Left cardiac atrium (tissue), 4 donors: ENCODE results near the gene IL1RAP. TPM values are rescaled to one million over a fixed set of nuclear protein-coding genes. Genes with fewer than 3 reads are reported as not detected.

Experiments used
- ATAC-seq, 2 donors: fragments of 200-7000 bp; cut with Tn5 transposase; one replicate each; pipeline ENCODE4 v1.9.1; 2020; ENCODE audit warnings: mild to moderate bottlenecking in 2 of 2, moderate library complexity in 2 of 2
- DNase-seq: peaks from one replicate; pipeline ENCODE4 v3.0.0-alpha.2; 2020
- intact Hi-C, 2 donors: fragments of 100-400 bp; cut with DNase I; formaldehyde crosslinking; loops; one replicate each; pipeline versions ENCODE4 v1.14.1 to v1.15.1; 2022 to 2023
- total RNA-seq, 2 donors: library from RNA; stranded (reverse); fragmentation: NEBNext Ultra II Directional; extraction: Animal tissue kit (Norgen Biotek cat#: 25700); gene quantifications; one replicate each; pipeline ENCODE4 v1.2.1, GENCODE V29; 2021
- donor health status: DM: no; HTN: yes; CAD: no.
- donor health status: DM: no; HTN: yes; CAD: no; lungs with severe emphysema.
- donor health status: DM: yes; HTN: yes; CAD: no.
- donor health status: Dilated cardiomyopathy.

The IL1RAP gene
- total RNA-seq, 2 donors from 2014 or later, result 7.1 to 14.7 TPM

DNA sequence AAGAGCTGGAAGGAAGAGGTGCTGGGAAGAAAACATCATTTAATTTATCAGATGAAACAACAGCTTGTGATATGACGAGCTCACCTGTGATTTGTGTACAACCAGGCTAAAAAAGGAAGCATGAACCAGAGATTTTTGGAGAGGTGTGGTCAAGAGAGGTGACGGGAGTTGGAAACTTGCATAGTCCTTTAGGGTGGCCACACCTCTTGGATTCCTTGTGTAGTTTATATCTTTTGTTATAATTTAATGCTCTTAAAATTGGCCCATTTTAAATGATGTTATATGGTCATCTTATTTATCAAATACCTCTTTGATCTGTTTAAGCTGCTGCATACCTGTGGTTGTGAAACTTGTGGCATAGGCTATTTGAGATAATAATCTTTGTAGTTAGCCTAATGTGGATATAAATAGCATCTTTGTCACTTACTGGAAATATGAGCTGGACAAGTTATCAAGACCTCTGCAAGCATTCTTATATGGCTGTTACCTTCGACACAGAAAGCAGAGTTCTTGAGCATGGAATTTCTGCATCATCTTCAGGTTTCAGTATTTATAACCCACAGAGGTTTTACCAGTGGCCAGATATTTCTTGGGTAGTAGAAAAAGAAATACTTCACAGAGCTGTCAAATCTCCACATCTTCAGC, 49.1 kb downstream of the IL1RAP start:
- DNase-seq (no peak), ATAC-seq (no peak)
- intact Hi-C loops, result no loop called here

DNA sequence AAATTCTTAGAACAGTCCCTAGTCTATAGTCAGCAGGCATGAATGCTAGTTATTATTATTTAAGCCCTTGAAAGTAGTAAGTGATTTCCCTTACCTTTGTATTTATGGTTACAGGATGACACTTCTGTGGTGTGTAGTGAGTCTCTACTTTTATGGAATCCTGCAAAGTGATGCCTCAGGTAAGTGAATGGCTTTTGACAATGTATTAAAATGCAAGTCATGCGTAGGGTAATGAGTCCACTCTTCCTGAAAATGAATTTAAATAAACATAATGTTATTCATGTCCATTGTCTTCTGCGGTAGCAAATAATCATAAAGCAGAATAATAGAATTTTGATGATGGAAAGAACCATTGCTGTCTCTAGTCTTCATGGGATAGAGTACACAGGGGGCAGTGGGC, 50.3 kb downstream of the IL1RAP start:
- DNase-seq (no peak), ATAC-seq (no peak)
- intact Hi-C loops, result no loop called here

DNA sequence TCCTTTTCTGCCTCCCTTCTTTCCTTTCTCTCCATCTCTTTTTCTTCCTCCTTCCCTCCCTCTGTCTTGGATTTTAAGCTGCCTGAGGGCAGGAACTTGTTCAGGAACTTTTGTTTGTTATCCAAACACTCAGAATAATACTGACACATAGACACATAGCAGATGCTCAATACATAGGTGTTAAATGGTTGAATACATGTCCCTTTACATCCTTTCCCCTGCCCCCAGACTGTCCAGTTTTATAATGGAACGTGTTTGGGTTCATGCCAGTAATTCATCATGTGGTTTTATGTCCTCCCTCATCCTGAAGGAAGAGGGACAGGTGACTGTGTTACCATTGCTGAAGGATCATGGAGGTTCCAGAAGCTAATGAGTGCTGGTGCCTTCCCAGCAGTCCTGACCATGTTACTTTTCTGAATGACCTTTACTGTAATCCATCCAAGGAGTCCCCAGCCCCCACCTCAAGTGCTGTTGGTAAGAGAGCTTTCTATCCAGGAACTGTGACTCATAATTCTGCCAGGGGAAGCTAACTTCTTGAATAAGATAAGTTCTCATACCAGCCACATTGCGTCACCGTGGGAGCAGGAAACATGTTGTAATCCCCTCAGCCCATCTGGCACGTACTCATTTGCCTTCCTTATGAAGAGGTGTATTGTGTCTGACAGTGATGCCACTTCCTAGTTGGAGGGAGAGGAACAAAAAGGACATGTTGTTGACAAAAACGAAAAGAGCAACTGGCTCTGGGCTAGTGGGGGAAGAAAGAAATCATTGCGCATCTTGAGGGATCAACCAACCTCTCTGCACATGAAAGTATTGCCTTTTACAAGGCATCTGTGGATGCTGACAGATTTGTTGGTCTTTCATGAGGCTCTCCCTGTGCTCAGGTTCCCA, 52.4 kb downstream of the IL1RAP start:
- DNase-seq (peak; percentile 94), ATAC-seq (peak; percentile 90 to 97)
- intact Hi-C loops, result no loop called here

DNA sequence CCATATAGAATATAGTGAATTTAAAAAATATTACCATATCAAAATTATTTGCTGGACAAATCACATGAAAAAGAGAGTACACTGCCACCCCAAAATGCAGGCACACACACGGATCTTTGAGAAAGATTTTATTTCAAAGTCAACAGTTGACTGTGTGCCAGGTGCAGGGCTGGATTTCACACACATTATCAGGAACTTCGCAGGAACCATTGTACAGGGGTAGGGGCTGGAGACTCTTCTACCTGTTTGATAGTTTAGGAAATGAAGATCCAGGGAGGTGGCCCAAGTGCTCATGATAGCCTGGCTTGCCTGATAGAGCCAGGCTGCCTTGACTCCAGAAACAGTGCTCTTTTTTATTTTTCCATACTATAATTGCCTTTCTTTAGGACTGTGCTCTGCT, 54.2 kb downstream of the IL1RAP start:
- DNase-seq, result peak; percentile 21
- intact Hi-C loops, result no loop called here
- ATAC-seq, result no peak

DNA sequence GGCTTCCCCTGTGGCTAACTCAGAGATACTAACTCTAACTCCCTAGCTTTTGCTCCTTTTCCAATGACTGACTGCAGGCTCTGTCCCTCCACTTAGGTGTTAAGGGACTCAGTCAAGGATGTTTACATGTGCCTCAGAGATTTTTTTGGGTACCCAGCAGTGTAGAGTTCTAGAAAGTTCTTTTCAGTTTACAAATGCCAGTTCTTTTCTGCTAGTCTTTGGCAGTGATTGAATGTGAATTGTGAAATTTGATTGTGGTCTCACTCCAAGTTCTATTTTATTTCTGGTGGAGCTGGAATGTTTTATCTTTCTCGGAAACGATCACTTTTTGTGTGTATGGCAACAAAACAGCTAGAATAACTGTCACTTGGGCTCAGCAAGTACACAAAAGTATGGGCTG, 60.6 kb downstream of the IL1RAP start:
- ATAC-seq (peak in 1 of 2 donors; percentile 27), DNase-seq (no peak)
- intact Hi-C loops, result no loop called here

DNA sequence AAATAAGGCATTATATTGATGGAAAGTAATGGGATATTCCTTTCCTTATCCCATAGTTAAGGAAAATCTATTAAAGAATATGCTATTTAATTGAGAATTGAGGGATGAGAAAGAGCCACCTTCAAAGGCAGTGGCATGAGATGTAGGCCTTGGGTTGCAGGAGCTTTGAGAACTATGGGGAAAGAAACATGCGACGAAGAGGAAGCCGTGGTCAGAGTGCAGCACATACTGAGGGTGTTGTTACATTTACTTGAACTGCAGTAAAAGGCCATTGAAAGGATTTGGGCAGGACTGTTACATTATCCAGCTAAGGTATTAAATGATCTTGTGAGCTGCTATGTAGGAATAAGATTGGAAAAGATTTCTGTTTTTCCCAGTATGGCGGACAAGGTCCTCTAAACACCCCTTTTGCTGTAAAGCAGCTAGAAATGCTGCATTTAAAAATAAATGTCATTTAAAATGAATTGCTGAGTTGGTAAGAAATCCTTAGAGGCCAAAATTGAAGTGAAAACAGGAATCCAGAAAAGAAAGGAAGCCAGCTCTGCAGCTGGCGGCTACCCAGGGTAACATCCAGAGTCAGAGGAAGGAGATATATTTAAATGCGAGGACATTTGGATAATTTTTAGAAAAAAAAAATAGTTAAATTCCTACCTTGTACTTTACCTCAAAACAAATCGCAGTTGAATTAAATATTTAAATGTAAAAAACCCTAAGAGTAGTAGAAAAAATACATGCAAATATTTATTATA, 61.7 kb downstream of the IL1RAP start:
- DNase-seq, result no peak
- ATAC-seq, result no peak
- intact Hi-C loops, result no loop called here

DNA sequence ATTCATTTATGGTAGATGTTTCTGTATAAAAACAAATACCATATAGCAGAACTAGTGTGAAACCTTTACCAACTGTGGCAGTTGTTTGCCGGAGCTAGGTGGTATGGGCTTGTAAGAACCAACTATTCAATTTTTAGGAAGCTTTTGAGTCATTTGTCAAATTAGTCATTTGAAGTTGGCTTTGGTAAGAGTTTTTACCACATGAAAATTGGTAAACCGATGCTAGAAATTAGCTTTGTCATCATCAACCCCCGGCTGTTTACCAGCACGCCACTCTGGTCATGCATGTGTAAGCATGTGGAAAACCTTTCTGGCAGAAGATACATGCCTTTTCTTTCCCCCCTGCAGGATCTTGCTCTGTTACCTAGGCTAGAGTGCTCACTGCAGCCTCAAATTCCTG, 63.3 kb downstream of the IL1RAP start:
- ATAC-seq, result no peak
- DNase-seq, result no peak
- intact Hi-C loops, result no loop called here

DNA sequence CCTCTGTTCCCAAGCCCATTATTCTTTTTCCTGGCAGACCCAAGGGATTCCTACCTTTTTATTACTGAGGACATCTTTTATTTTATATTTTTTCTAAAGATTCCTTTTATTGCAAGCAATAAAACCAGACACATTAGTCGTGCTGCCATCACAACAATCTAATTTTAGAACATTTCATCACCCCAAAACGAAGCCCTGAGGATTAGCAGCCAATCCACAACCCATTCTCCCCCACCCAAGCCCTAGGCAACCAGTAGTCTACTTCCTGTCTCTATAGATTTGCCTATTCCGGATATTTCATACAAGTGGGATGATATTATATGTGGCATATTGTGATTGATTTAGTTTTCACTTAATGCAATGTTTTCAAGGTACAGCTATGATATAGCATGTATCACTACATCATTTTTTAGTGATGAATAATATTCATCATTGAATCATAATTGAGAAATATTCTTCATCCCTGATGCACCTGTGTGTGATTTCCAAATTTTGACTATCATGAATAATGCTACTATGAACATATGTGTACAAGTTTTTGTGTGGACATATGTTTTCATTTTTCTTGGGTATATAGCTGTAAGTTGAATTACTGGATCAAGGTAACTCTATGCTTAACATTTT, 65.7 kb downstream of the IL1RAP start:
- no peak for DNase-seq
- intact Hi-C loops, result no loop called here
- ATAC-seq, result no peak

DNA sequence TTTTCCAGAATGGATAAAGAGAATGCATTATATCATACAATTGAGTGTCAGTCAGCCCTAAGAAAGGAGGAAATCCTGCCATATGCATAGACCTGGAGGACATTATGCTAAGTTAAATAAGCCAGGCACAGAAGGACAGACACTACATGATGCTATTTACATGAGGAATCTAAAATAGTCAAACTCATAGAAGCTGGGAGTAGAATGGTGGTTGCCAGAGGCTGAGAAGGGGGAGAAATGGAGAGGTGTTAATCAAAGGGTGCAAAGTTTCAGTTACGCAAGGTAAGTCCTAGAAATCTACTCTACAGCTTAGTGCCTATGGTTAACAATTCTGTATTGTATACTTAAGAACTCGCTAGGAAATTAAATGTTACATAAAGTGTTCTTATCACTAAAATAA, 66.5 kb downstream of the IL1RAP start:
- ATAC-seq (no peak), DNase-seq (no peak)
- intact Hi-C loops, result no loop called here

DNA sequence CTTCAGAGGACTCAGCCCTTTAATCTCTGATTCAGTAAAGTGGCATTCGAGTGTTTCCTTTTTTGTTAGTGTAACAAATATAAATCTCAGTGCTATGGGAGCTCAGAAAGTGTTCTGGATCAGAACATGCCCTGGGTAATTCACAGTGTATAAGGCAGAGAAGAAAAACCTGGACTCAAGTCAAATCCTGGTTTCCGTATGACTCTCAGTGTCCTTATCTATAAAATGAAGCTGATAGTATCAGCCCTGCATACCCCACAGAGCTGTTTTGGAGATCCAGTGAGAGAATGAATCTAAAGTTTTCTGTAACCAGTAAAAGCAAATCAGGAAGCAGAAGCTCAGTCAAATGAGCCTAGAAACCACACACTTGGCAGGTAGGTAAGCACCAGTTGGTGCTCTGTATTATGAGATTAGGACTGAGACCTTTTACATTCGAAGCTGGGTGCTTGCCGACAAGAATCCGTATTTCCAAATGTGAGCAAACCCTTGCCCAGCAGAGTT, 67.2 kb downstream of the IL1RAP start:
- intact Hi-C loops, result no loop called here
- DNase-seq (no peak), ATAC-seq (peak; percentile 21 to 38)

DNA sequence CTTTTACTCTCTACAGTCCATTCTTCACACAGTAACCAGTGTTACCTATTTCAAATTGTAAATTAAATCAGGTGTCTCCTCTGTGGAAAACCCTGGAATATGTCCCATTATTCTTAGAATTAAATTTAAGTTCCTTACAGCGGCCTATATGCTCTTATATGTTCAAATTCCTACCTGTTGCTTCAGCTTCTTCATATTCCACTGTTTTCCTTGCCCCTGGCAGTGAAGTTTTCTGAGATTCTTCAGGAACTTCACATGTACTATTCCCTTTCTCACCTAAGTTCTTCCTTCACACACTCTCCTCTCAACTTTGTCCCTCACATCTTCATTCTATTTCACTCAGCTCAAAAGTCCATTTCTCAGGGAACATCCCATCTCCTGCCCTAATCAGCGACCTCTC, 68.8 kb downstream of the IL1RAP start:
- intact Hi-C loops, result no loop called here
- ATAC-seq, result no peak
- no peak for DNase-seq

DNA sequence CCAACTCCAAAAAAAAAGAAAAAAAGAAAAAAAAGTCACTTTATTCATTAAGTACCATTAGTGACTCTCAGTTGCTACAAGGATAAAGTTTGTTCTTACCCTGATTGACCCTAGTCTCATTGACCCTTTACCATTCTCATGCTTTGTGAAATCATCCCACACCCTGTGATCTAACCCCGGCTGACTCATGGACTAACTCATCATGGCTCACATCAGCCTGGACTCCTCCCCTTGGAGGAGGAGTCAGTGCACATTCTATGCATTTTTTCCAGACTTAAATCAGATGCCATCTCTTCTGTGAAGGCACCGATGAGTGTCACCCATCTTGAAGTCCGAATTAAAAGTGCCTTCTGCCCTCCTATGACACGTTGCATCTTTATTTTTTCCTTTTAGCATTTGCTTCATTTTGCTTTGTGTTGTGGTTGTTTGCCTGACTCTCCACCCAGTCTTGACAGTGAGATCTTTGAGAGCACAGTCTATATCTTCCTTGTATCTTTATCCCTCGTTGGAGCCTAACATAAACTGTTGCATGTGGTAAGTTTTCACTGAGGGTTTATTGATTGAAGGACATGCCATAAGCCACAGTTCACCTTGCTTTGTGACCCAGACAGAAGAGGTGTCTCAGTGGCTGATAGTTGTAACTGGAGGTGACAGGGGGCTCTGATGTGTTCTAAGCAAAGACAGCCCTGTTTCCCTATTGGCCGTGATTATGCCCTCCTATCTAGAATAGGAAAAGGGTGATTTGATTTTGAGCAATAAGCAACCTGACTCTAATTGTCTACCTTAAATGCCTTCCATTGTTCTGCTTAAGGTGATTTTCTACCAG, 72.1 kb downstream of the IL1RAP start:
- intact Hi-C loops, result no loop called here
- DNase-seq, result peak; percentile 43
- peak; percentile 46 to 95 for ATAC-seq

DNA sequence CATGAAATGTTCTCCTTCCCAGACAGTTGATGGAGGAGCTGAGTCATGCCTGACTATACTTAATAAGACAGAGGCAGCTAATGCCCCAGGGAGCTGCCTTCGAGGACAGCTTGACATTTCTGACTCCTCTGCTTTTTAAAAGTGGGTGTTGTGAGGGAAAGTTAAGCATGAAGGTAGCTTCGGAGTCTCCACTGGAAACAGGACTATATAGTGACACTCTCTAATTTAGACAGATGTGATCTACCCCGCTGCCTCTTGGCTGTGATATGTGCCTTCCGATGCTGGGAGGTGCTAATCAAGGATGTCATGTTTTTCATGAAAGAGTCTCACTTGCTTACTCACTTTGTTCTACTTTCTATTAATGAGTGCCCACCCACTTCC, 72.7 kb downstream of the IL1RAP start:
- peak in 1 of 2 donors; percentile 79 for ATAC-seq
- DNase-seq, result peak; percentile 23
- intact Hi-C loops, result no loop called here

DNA sequence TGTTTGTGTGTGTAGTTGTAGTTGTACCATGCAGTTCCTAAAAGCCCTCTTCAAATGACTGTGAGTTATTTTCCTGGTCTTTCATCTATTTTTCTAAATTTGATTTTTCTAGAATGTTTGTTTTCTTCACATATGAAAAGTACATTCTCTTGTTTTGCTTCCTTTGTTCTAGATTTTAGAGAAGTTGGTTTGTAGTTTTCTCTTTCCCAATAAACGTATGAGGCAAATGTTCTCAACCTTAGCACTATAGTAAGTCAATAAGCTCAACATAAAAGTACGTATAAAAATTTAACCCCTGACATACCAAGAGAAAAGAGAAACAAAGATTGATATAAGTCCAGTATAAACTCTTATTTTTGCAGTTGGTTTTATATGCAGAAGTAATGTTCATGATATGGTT, 74.7 kb downstream of the IL1RAP start:
- no peak for ATAC-seq
- intact Hi-C loops, result no loop called here

DNA sequence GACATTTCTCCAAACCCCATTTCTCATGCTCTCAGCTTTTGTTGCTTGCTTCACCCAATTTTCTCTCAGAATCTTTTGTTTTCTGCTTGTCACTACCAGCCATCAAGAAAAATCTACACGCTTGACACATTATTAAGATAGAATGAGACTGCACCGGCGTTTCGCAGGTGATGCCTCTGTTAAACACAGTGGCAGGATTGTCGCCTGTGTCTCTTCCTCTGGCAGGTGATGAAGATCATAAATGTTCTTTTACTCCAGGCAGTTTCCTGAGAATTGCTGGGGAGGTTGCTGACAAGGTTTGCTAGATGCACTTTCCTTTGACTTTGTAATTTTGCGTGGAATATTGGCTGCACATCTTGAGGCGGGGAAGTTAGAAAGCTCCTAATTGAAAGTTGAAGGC, 75.4 kb downstream of the IL1RAP start:
- no peak for ATAC-seq
- DNase-seq, result no peak
- intact Hi-C loops, result no loop called here

More for the DNA sequence above, 74.7 kb downstream of the IL1RAP start:
- no peak for DNase-seq

DNA sequence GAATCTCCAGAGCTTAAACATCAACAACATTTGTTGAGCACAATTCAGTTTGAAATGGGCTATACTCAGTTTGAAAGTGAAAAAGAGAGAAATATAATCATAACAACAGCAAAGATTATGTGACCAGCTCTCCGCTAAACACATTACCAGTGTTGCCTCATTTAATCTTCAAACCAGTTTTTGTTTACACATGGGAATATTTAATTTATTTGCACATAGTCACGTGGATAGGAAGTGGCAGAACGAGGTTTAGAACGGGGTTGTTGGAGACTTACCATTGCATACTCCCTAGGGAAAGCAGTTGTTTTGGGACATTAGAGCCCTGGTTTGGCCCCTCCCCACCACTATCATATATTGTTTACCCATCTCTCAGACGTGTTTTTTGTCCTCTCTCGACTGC, 77.2 kb downstream of the IL1RAP start:
- no peak for ATAC-seq
- no peak for DNase-seq
- intact Hi-C loops, result no loop called here

DNA sequence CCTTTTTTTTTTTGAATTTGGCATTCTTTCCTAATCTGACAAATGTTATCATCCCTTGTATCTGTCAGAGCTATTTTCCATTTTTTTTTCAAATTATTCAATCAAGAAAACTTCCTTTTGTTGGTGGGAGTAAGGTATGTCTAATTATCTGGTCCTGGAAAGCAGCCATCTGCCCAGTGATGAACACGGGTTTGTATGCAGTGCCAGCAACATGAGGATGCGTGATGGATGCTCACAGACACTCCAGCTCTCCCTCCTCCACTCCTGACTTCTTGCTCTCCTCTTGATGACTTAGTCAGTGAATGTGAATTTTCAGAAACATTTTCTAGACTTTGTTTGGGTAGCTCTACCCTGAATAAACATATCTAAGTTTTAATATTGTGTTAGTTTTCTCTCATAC, 79.2 kb downstream of the IL1RAP start:
- ATAC-seq (peak in 1 of 2 donors; percentile 76), DNase-seq (no peak)
- intact Hi-C loops, result no loop called here

DNA sequence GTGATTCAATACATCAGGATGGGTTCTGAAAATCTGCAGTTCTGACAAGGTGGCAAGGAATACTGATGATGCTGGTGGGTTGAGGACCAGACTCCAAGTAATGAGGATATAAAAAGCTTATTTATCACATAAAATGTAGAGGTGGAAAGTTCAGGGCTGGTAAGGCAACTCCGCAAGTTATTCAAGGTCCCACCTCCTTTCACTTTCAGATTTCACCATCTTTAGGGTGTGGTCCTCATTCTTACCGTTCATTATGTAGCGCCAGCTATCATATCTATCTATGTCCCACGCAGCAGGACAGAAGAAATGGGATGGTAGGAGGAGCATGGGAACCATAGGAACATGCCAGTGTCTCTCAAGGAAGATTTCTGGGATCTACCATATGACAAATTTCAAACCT, 80.3 kb downstream of the IL1RAP start:
- no peak for DNase-seq
- ATAC-seq, result no peak
- intact Hi-C loops, result no loop called here
